ENCODE measurements around the gene MATK. TPM values are rescaled to one million over a fixed set of nuclear protein-coding genes. Genes with fewer than 3 reads are reported as not detected.

The MATK gene
- total and polyA plus RNA-seq, 10 of the 15 experiments (the other 5 are each of a cell fraction or from before 2014, with no cell fraction given): 0.24 to 2.2 (median 1.1) TPM; not detected in 2

GRCh38 chr19:3821156-3821555 lies 35.0 kb upstream of the MATK start (continued):
- no peak for TF ChIP-seq ATF3 (IDR thresholded peaks at IDR 0.05; ENCODE audit: borderline replicate concordance, extremely low read depth, low read depth, low read length)
- TF ChIP-seq PAX5 (IDR thresholded peaks at IDR 0.05; ENCODE audit: borderline replicate concordance, low read depth, low read length): no peak
- no peak for TF ChIP-seq POLR2AphosphoS5 (IDR thresholded peaks at IDR 0.05; ENCODE audit: low read length)
- TF ChIP-seq SUPT20H (IDR thresholded peaks at IDR 0.05; ENCODE audit: borderline replicate concordance, control insufficient read depth, low read depth, low read length): no peak
- no peak for TF ChIP-seq KDM1A (IDR thresholded peaks at IDR 0.05; ENCODE audit: borderline replicate concordance)
- TF ChIP-seq TCF12 (IDR thresholded peaks at IDR 0.05; ENCODE audit: low read depth, low read length): no peak
- TF ChIP-seq SIN3A (IDR thresholded peaks at IDR 0.05; ENCODE audit: low read depth, low read length): no peak
- no peak for TF ChIP-seq IRF4 (IDR thresholded peaks at IDR 0.05; ENCODE audit: low read depth, low read length)
- no peak for TF ChIP-seq PKNOX1 (IDR thresholded peaks at IDR 0.05)
- TF ChIP-seq RB1 (IDR thresholded peaks at IDR 0.05; ENCODE audit: borderline replicate concordance): no peak

GRCh38 chr19:3819989-3820388 lies 33.8 kb upstream of the MATK start:
- no peaks in the 10 kb centered on the region for H3K36me3 ChIP-seq (ENCODE audit: control insufficient read depth in 2 of 2, insufficient read depth in 2 of 2, low read length in 1 of 2)
- H3K9ac ChIP-seq (ENCODE audit: control insufficient read depth, insufficient read depth, low read length): no peak overlapping the region
- H4K20me1 ChIP-seq (ENCODE audit: control insufficient read depth, insufficient read depth): no peaks in the 10 kb centered on the region
- no peak overlapping the region for H2AFZ ChIP-seq (ENCODE audit: control insufficient read depth, low read depth, low read length)
- DNase-seq (ENCODE audit: low read depth, low spot score) (no peak), ATAC-seq (no peak), FAIRE-seq (no peak)
- no peaks in the 10 kb centered on the region for H3K4me1 ChIP-seq (ENCODE audit: control insufficient read depth, insufficient read depth, low read length)
- no peaks in the 10 kb centered on the region for H3K27me3 ChIP-seq (replicated peaks in 1 of 2; ENCODE audit: control insufficient read depth in 2 of 2, insufficient read depth in 2 of 2, low read length in 1 of 2)
- ChIA-PET SMC1A (ENCODE audit: uncharacterized antibody, unreplicated experiment) (no interaction called here), CTCF (no interaction called here), POLR2A (no interaction called here), RAD21 (ENCODE audit: unreplicated experiment) (no interaction called here)
- H3K27ac ChIP-seq (ENCODE audit: control insufficient read depth, insufficient read depth): no peak overlapping the region
- H3K9me3 ChIP-seq (replicated peaks; ENCODE audit: control insufficient read depth, insufficient read depth, low read length): no peaks in the 10 kb centered on the region
- no peak overlapping the region for H3K4me3 ChIP-seq
- in situ Hi-C loops (cut with MboI): no loop called here
- H3K4me2 ChIP-seq (ENCODE audit: control insufficient read depth, insufficient read depth): no peak overlapping the region
- no TSS peak for BruUV-seq (replicated peaks)
- intact Hi-C loops (cut with micrococcal nuclease; ENCODE audit: unreplicated experiment): no loop called here
- H3K79me2 ChIP-seq (ENCODE audit: control insufficient read depth, insufficient read depth, low read length): no peaks in the 10 kb centered on the region
- 57% methylated on average over 16 of the region's 19 CpGs for WGBS (ENCODE audit: insufficient coverage, insufficient replicate concordance, low lambda C conversion rate, missing lambda C conversion rate)
- TF ChIP-seq ZNF274 (IDR thresholded peaks at IDR 0.05; ENCODE audit: insufficient read depth, insufficient read length) (no peak), E4F1 (IDR thresholded peaks at IDR 0.05; ENCODE audit: borderline replicate concordance, partially characterized antibody) (no peak), NFXL1 (IDR thresholded peaks at IDR 0.05; ENCODE audit: borderline replicate concordance) (no peak), PAX8 (IDR thresholded peaks at IDR 0.05) (no peak), RELB (IDR thresholded peaks at IDR 0.05; ENCODE audit: low read depth) (no peak), NFYA (IDR thresholded peaks at IDR 0.05; ENCODE audit: borderline replicate concordance, low read depth, low read length) (no peak), ATF7 (IDR thresholded peaks at IDR 0.05; ENCODE audit: low read depth) (no peak), IRF5 (IDR thresholded peaks at IDR 0.05; ENCODE audit: borderline replicate concordance) (no peak)

Data from GM12878 (cell line).